Stimulated activated CD4-positive, alpha-beta T cell treated with anti-CD3 and anti-CD28 coated beads, Interleukin-2, amount 100 ng/mL, for 4 hours (primary cell): Measurements from ENCODE around the gene TMEM272.

Experiments
- DNase-seq: peaks from one replicate; pipeline ENCODE4 v3.0.0-alpha.2; 2020; ENCODE audit warnings: low read depth

TMEM272 gene

GRCh38 chr13:51844862-51845573, at the start of gene TMEM272:
TSS of gene TMEM272 (minus strand) at chr13:51845177. CDS start at chr13:51838530, 6,647 bp downstream.
- DNase-seq, result peak; percentile 43

- no peak for DNase-seq
Observed at GRCh38 chr13:51894239-51894638, 49.3 kb upstream of the TMEM272 start.

- no peak for DNase-seq
Observed at GRCh38 chr13:51892657-51893056, 47.7 kb upstream of the TMEM272 start.

- DNase-seq, result no peak
Observed at GRCh38 chr13:51887468-51887867, 42.5 kb upstream of the TMEM272 start.

- no peak for DNase-seq
Observed at GRCh38 chr13:51885651-51886050, 40.7 kb upstream of the TMEM272 start.

- no peak for DNase-seq
Observed at GRCh38 chr13:51883226-51883600, 38.2 kb upstream of the TMEM272 start.

GRCh38 chr13:51882570-51883225, 37.7 kb upstream of the TMEM272 start:
- DNase-seq, result no peak

GRCh38 chr13:51881296-51881695, 36.3 kb upstream of the TMEM272 start:
- no peak for DNase-seq

GRCh38 chr13:51879133-51879532, 34.2 kb upstream of the TMEM272 start:
- no peak for DNase-seq

GRCh38 chr13:51874651-51875050, 29.7 kb upstream of the TMEM272 start:
- DNase-seq, result no peak

- DNase-seq, result no peak
Observed at GRCh38 chr13:51873837-51874236, 28.9 kb upstream of the TMEM272 start.

- no peak for DNase-seq
Observed at GRCh38 chr13:51873117-51873798, 28.3 kb upstream of the TMEM272 start.

GRCh38 chr13:51870616-51871015, 25.6 kb upstream of the TMEM272 start:
- DNase-seq, result no peak

GRCh38 chr13:51869916-51870315, 24.9 kb upstream of the TMEM272 start:
- DNase-seq, result no peak

GRCh38 chr13:51867062-51867461, 22.1 kb upstream of the TMEM272 start:
- DNase-seq, result no peak

GRCh38 chr13:51865838-51866237, 20.9 kb upstream of the TMEM272 start:
- DNase-seq, result no peak

- no peak for DNase-seq
Observed at GRCh38 chr13:51862957-51863356, 18.0 kb upstream of the TMEM272 start.

GRCh38 chr13:51861723-51862300, 16.8 kb upstream of the TMEM272 start, which contains the start of gene CCDC70:
TSS of gene CCDC70 (plus strand) at chr13:51861969. CDS start at chr13:51865412, 3,443 bp downstream.
- no peak for DNase-seq

GRCh38 chr13:51858433-51859247, 13.7 kb upstream of the TMEM272 start:
- no peak for DNase-seq

GRCh38 chr13:51856998-51857397, 12.0 kb upstream of the TMEM272 start:
- DNase-seq, result no peak

GRCh38 chr13:51856027-51856736, 11.2 kb upstream of the TMEM272 start:
- no peak for DNase-seq
